Sciatic nerve (tissue), 2 donors: ENCODE data around the gene ENTPD1. TPM values are rescaled to one million over a fixed set of nuclear protein-coding genes. Genes with fewer than 3 reads are reported as not detected.
"Not testable (repeated sequence)": the region's sequence is repeated elsewhere in the genome, so short reads cannot be mapped to it uniquely, and the experiment has no call there.

Experiments used
- ATAC-seq: fragments of 200-7000 bp; cut with Tn5 transposase; one replicate; pipeline ENCODE4 v1.9.1; 2020; ENCODE audit warnings: mild to moderate bottlenecking, moderate library complexity
- DNase-seq: peaks from one replicate; pipeline ENCODE4 v3.0.0-alpha.2; 2020; ENCODE audit warnings: low spot score
- intact Hi-C: fragments of 100-400 bp; cut with DNase I; formaldehyde crosslinking; loops from one replicate; pipeline ENCODE4 v1.14.2; 2022
- total RNA-seq: library from RNA; stranded (reverse); fragmentation: NEBNext Ultra II Directional; extraction: Animal tissue kit (Norgen Biotek cat#: 25700); gene quantifications from one replicate; pipeline ENCODE4 v1.2.1, GENCODE V29; 2021
- donor health status: DM: no; HTN: no; CAD: no.
- donor health status: DM: no; HTN: no; CAD: no.

ENTPD1 gene
- total RNA-seq, 1 donor from 2014 or later: 28.7 TPM

DNA sequence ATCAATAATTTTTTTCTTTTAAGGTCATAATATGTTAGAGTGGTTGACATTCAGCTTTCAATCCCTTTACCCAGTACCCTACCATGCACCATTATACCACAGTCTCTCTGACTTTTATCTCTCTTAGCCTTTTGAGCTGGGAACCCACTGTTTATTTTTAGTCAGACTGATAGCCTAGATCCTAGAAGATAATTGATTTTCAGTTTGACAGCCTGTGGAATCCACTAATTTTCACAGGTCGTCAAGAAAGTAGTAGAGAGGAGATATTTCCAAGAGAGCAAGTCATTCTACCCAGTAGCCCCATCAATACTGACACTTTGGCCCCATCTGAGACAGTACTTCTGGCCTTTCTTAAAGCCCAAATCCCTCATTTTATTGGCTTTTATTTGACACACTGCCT is 84.7 kb downstream of the ENTPD1 start:
- intact Hi-C loops: loop anchor here (10.0 kb wide), 1 partner anchor 146 kb away; the partner anchor contains the start of gene TCTN3

DNA sequence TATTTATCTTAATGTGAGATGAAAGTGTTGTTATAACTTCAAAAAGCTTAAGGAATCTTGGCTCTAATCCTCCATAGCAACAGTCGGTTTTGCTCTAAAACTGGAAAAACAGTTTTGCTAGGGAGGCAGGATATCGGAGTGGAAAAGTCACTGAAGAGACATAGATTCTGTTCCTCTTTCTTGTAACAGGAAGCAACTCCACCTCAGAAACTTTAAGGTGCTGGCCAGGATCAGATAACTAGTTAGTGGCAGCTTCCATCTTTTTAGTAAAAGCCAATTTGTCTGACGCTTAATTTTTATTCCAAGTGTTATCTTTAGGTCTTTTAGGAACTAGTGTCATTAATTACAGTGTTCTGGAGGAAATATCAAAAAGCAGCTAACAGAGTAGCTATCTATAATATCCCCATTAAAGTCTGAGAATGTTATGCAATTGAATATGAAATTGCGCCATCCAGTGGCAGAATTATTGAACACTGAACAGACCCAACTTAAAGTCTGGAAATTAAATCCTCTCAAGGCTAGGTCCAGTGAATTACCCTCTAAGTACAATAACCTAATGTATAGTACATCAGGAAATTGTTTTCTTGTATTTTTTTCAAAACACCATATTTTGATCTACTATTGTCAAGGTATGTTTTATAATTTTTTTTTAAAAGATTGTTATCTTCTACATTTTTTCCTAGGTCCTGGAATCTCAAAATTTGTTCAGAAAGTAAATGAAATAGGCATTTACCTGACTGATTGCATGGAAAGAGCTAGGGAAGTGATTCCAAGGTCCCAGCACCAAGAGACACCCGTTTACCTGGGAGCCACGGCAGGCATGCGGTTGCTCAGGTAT is 85.9 kb downstream of the ENTPD1 start:
- peak; percentile 79 for ATAC-seq
- intact Hi-C loops: loop anchor here (10.0 kb wide), 1 partner anchor 147 kb away; the partner anchor contains the start of gene TCTN3
- DNase-seq: no peak

More for the DNA sequence above, 84.7 kb downstream of the ENTPD1 start:
- ATAC-seq: no peak
- no peak for DNase-seq

- ATAC-seq (no peak), DNase-seq (no peak)
- intact Hi-C loops: loop anchor here (10.0 kb wide), 1 partner anchor 151 kb away; the partner anchor contains the start of gene TCTN3
These were observed 89.4 kb downstream of the ENTPD1 start for GRCh38 chr10:95845411-95845810.

GRCh38 chr10:95847007-95847406 is 91.0 kb downstream of the ENTPD1 start:
- DNase-seq: no peak
- ATAC-seq: no peak
- intact Hi-C loops: loop anchor here (10.0 kb wide), 1 partner anchor 152 kb away; the partner anchor contains the start of gene TCTN3

DNA sequence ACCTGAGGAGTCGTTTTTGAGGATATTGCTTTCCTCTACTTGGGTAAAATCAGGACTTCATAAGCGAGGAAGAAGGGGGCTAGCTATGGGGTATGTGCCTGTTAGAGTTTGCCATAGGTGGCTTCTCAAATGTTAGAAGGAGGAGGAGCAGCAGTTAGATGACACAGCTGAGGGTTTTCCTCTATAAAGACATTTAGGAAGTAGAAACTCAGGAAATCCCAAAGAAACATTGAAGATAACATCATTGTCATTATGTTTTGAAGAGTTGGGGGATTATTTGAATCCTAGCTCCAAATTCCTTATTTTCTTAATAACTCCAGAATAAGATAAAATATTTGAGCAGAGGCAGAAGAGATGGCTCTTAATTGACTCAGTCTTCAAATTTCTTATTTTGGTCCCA is 92.9 kb downstream of the ENTPD1 start:
- intact Hi-C loops: loop anchor here (10.0 kb wide), 1 partner anchor 154 kb away; the partner anchor contains the start of gene TCTN3
- no peak for ATAC-seq
- no peak for DNase-seq

DNA sequence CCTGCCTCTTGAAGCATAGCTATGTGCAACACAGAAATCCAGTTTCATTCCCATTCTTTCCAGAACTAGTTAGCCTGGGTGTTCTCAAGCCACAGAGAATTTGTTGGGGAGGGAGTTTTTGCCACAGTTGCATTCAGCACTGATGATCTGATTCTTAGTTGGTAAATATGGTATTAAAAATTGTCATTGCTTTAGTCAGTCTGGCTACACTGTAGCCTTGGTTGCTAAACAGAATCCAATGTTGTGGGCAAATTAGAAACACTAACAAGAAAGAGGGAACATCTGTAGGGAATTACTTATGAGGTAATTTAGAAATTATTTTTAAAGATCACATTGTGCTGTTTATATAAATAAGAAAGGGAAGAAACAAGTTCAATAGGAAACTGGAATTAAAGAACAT is 94.8 kb downstream of the ENTPD1 start:
- intact Hi-C loops: no loop called here
- DNase-seq: no peak
- no peak for ATAC-seq

DNA sequence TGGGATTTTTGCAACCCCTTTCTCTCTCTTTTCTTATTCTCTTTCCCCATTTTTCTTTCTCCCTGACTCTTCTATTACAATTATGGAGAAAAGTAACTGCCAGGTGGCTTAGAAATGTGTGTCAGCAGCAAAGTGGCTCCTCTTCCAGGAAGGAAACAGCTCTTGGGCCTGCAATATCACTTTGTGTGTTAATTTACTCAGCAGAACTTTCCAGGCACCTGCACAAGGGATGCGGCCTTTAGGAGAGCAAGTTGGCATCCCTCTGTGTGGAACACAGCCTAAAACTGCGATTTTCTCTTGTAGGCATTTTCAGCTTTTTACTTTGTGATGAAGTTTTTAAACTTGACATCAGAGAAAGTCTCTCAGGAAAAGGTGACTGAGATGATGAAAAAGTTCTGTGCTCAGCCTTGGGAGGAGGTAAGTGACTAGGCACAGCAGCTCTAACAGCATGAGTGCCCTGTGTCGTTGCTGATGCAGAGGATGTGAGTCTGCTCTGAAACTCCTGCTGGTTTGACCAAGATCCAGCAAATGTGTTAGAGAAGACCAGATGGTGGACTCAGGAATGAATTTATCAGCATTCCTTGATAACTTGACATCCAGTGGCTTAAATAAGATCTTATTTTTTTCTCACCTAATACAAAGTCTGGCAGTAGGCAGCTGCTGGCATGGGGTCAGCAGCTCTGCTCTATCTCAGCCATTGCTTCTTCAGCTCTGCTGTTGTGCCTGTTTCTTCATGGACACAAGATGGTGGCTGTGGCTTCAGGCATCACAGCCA is 104.4 kb downstream of the ENTPD1 start:
- ATAC-seq (no peak), DNase-seq (no peak)

GRCh38 chr10:95861386-95861785 is 105.4 kb downstream of the ENTPD1 start:
- no peak for ATAC-seq
- DNase-seq: no peak
- intact Hi-C loops: no loop called here

More for the DNA sequence above, 104.4 kb downstream of the ENTPD1 start:
- intact Hi-C loops: no loop called here

DNA sequence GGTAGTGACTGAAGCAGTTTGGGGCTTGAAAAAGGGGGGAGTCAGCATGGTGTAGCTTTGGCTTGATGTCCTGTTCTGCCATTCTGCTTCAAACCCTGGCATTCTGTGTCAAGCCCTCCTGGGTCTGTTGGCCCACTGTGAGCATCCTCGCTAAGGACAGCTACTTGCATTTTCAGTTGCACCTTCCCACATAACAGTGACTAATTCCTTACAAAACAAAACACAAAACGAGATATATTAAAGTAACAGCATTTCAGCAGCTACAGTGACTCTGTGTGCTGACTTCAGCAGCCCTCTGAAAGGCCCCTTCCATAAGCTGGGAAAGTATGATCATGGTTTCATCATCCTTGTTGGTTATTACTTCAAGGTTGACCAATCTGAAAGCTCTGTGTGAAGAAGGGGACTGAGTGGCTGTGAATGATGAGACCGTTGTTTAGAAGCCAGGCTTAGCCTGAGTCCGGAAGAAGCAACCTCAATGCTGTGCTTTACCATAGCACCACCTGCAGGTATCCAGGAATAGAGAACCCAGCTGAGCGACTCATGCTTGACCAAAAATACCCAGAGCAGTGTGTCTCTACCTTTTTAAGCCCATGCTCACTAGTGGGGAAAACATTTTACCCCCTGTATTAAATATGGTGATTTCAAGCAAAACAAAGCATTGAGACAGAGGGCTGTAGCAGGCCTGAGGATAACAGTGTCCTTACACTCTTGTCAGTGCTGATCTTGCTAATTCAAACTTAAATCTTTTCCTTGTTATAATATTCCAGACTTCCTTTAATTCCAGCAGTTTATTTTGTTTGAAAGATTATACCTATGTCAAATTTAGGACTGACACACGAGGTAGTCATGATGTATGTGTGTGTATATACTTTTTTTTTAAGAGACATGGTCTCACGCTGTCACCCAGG is 109.2 kb downstream of the ENTPD1 start:
- ATAC-seq (peak; percentile 85), DNase-seq (no peak)
- intact Hi-C loops: no loop called here

DNA sequence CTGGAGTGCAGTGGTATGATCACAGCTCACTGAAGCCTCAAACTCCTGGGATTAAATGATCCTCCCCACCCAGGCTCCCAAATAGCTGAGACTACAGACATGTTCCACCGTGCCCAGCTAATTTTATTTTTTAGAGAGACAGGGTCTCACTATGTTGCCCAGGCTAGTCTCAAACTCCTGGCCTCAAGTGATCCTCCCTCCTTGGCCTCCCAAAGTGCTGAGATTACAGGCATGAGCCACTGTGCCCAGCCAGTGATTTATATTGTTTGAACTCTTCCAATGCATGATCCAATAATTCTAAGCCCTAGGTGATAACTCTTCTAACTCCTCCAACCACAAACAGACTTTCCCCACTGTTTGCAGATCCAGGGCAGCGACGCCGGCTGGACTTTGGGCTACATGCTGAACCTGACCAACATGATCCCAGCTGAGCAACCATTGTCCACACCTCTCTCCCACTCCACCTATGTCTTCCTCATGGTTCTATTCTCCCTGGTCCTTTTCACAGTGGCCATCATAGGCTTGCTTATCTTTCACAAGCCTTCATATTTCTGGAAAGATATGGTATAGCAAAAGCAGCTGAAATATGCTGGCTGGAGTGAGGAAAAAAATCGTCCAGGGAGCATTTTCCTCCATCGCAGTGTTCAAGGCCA is 110.0 kb downstream of the ENTPD1 start:
- intact Hi-C loops: no loop called here
- ATAC-seq (no peak), DNase-seq (no peak)

- DNase-seq: no peak
- intact Hi-C loops: no loop called here
- no peak for ATAC-seq
These were observed 110.5 kb downstream of the ENTPD1 start for GRCh38 chr10:95866467-95866842.

GRCh38 chr10:95867866-95868265 is 111.9 kb downstream of the ENTPD1 start:
- no peak for ATAC-seq
- no peak for DNase-seq
- intact Hi-C loops: no loop called here

GRCh38 chr10:95872158-95872711 is 116.3 kb downstream of the ENTPD1 start:
- ATAC-seq (no peak), DNase-seq (no peak)
- intact Hi-C loops: no loop called here

- intact Hi-C loops: no loop called here
- DNase-seq: no peak
- no peak for ATAC-seq
These were observed 117.2 kb downstream of the ENTPD1 start for GRCh38 chr10:95873139-95873538.

GRCh38 chr10:95873651-95874050 is 117.7 kb downstream of the ENTPD1 start:
- ATAC-seq (no peak), DNase-seq (no peak)
- intact Hi-C loops: no loop called here

DNA sequence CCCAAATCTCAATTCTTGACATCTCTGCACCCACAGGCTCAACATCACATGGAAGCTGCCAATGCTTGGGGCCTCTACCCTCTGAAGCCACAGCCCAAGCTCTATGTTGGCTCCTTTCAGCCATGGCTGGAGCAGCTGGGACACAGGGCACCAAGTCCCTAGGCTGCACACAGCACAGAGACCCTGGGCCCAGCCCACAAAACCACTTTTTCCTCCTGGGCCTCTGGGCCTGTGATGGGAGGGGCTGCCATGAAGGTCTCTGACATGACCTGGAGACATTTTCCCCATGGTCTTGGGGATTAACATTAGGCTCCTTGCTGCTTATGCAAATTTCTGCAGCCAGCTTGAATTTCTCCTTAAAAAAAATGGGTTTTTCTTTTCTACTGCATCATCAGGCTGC is 118.8 kb downstream of the ENTPD1 start:
- ATAC-seq, DNase-seq, intact Hi-C loops: not testable (repeated sequence)

GRCh38 chr10:95876756-95877155 is 120.8 kb downstream of the ENTPD1 start:
- intact Hi-C loops: no loop called here
- ATAC-seq: no peak

GRCh38 chr10:95877881-95878280 is 121.9 kb downstream of the ENTPD1 start:
- intact Hi-C loops: no loop called here
- DNase-seq: no peak
- ATAC-seq: no peak

More at GRCh38 chr10:95876756-95877155, 120.8 kb downstream of the ENTPD1 start:
- DNase-seq: no peak
